HG02870 (cell line): ENCODE results near the gene PDXDC1.
"Not testable (repeated sequence)": the region's sequence is repeated elsewhere in the genome, so short reads cannot be mapped to it uniquely, and the experiment has no call there.

Experiments used
- ATAC-seq: cut with Tn5 transposase; IDR thresholded peaks from one replicate; pipeline ENCODE4 v1.9.1; 2021; ENCODE audit warnings: mild to moderate bottlenecking, moderate library complexity; ENCODE audit not compliant: unreplicated experiment

PDXDC1 gene

DNA sequence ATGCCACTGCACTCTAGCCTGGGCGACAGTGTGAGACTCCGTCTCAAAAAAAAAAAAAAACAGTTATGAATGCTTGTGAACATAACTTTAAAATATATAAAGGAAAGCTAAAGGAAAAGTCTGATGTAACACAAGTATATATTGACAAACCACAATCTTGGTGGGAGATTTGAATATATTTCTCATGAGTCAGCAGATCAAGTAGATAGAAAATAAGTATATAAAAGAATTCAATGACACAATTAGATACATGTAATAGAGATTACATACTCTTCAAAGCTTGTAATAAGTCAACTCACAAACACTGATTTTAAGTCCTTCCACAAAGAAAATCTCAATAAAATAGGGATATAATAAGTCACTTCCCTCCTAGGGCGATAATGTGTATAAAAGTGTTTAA lies 40.8 kb downstream of the PDXDC1 start:
- not testable (repeated sequence) for ATAC-seq

DNA sequence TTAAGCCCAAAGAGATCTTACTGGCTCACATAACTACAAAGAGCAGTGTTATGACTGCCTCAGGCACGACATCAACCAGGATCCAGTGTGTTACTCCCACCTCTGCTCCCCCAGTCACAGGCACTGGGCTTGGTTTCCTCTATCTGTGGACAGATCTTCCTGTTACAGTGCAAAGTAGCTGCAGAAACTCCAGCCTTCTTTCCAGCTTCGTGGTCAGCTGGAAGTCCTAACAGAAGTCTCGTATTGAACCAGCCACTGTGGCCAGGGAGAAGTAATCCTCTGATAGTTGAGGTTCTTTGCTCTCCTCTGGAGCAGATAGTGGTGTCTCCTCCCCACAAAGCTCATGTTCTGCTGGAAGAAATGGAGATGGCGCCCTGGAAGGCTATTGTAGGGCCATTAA lies 41.5 kb downstream of the PDXDC1 start:
- not testable (repeated sequence) for ATAC-seq

DNA sequence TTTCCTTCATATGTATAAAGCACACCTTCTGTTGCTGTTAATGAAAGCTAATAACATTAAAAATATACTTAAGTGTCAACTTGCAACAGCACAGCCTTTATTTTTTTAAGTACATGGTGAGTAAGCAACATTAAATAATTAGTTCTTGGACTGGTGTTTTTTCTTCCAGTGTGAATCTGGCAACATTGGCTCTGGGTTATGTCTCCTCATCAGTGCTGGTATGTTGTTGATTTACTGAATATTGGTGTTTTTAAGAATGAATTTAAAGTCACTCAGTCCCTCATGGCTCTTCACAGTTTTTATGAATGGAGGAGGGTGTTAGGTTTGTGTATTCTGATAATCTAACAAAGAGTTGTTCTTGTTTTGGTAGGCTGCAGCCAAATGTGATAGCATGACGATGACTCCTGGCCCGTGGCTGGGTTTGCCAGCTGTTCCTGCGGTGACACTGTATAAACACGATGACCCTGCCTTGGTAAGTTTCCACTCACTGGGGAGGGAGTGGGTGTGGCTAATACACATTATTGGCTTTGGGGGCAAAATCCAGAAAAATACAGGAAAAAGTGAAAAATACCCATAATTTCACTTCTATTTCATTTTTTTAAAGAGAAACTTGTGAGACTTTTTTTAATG lies 42.2 kb downstream of the PDXDC1 start:
- not testable (repeated sequence) for ATAC-seq

DNA sequence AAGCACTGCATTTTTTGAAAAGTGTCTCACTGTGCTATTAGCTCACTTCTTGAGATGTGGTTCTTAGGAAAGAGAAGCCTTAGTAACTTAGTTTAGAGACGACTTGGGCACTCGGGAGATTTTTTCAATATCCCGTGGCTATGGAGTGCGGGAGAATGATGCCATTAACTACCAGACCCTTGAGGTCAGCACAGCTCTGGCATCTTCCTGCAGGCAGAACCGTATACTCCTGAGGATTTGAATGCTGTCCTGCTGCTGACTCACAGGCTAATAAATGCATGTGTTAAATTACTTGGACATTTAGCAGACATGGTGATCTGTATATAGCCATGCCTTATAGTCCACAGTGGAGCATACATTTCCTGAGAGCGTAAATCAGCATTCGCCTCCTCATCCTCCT lies 46.6 kb downstream of the PDXDC1 start:
- not testable (repeated sequence) for ATAC-seq

DNA sequence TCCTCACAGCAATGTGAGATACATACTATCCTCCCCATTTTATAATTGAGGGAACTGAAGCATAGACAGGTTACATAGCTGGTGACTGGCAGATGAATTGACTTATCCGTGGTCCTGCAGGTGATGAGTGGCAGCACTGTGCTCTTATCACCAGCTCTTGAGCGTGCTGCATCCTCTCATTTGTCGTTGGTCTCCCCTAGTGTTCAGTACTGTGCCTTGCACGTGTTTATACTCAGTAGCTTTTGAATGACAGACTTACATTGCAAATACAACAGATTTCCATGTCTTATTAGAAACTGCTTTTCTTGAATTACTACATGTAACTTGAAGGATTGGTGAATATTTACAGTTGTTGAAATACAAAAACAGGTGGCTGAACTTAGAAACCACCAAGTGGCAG lies 47.4 kb downstream of the PDXDC1 start:
- ATAC-seq: peak; percentile 73

DNA sequence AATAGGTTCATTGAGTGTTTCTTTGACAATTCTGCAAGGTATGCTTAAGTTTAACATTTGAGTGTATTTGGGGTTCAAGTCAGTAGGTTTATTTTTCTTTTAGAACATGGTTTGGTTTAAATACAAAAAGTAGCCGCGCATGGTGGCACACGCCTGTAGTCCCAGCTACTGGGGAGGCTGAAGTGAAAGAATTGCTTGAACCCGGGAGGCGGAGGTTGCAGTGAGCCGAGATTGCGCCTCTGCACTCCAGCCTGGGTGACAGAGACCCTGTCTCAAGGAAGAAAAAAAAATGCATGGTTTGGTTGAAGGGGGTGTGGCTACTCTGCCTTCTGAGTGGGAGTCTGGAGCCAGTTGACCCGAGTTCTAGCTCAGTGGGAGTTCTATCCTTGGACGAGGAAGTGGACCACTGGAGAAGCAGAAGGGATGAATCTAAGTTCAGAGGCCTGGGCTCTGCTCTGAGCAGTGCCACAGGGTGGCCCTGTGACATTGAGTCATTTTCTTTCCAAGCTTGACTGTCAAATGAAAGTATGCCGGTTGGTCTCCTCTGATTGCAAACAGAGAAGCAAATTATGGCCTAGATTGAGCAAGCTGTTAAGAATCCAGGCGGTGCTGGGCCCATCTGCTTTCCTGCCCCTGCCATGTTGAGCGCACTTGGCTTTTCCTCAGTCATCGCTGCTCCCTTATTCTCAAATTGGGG lies 48.7 kb downstream of the PDXDC1 start:
- ATAC-seq: not testable (repeated sequence)

DNA sequence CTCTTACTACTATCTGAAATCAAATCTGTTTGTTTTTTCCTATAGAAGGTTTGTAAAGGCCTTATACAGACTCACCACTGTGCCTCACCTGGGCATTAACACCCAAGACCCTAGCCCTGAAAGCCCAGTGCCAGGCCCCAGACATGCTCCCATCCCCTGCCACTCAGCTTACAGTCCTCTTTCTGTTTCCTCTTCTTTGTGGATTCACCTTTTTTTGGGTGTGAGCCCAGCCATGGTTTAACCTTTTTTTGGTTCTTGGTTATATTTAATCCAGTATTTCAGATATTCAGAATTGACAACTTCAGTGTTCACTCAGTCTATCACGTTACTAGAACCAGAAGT lies 50.0 kb downstream of the PDXDC1 start:
- not testable (repeated sequence) for ATAC-seq

DNA sequence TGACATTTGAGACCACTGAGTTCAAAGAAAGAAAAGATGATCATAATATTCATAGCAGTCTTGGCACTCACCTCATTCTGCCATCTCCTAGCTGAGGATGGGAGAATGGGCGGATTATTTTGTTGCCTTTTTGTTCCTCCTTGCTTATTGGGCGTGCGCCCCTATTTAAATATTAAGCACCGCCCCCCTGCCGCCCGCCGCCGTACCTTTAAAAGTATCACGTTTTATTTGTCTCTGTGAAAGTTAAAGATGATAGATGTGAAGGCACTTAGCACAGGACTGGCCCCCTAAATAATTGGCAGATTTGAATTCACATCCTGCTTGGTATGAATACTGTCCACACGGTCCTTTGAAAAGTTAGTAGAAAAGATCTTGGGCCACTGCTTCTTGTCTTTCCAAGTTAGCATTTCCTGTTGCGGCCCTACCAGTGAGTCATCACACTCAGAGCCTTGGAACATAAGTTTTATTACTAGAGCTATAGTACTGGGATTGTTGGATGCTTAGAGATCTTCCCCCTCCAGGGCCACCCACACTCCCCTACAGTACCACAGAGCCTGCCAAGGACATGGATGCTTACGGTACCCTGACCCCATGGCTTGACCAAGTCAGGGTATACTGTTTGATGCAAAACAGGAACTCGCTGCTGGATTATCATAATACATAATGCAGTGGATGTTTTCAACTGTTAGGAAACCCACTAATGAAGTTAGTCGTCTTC lies 50.6 kb downstream of the PDXDC1 start:
- not testable (repeated sequence) for ATAC-seq

DNA sequence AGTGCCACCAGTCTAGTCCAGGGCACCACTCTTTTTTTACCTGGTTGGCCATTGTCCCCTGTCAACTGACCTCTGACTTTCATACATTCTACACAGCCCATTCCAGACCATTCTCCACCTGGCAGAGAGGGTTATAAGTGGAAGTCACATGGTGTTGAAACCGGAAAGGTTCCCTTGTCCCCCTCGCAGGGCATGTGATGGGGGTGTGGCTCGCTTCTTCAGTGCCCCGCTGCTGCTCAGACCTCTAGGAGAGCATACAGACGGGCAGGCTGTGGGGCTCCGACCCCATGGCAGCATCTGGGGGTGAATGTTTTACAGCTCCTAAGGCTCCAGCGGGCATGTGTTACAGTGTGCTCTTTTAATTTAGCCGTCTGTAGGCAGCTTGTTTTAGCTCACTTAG lies 52.2 kb downstream of the PDXDC1 start:
- not testable (repeated sequence) for ATAC-seq

DNA sequence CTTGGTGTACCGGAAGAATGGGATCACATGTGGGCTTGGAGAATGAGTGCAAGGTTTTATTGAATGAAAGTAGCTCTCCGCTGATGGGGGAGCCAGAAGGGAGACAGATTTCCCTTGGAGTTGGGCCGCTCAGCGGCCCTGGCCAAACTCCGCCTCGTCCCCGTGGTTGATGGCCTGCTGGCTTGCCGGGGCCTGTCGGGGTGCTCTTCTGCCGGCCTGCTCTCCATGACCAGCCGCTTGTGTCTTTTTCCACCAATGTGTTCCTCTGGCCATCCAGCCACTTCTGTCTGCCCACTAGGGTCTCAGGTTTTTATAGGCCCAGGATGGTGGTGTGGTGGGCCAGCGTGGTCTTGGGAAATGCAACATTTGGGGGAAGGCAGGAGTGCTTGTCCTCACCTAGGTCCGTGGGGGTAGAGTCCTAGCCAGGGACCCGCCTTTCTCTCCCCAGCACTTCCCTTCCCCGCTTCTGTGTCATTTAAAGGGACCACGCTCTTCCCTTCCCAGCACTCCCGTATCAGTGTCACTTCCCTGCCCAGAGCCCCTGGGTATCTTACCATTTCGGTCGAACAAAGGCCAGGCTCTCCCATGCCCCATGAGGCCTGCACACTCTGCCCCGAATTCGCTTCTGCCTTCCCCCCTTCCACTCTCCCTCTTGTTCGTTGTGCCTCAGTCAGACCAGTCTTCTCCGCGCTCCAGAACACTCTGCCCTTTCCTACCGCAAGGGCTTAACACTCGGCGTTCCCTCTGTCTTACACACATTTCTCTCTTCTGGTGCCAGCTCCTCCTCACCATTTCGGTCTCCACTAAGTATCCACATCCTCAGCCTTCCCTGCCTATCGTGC lies 52.9 kb downstream of the PDXDC1 start:
- not testable (repeated sequence) for ATAC-seq

DNA sequence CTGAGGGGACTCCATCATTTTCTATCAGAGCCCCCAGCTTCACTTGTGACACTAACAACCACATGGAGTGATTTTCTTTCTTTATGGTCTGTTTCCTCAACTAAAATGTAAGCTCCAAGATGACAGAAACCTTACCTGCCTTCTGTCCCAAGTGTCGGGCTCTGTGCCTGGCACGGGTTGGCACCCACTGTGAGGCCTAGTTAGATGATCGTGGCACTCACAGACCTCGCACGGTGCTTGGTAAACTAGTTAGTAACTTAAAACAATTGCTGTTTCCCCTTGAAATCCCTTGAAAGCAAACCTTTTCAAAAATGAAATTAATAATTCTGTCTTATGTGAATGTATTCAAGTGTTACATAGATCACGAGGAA lies 53.5 kb downstream of the PDXDC1 start:
- not testable (repeated sequence) for ATAC-seq

DNA sequence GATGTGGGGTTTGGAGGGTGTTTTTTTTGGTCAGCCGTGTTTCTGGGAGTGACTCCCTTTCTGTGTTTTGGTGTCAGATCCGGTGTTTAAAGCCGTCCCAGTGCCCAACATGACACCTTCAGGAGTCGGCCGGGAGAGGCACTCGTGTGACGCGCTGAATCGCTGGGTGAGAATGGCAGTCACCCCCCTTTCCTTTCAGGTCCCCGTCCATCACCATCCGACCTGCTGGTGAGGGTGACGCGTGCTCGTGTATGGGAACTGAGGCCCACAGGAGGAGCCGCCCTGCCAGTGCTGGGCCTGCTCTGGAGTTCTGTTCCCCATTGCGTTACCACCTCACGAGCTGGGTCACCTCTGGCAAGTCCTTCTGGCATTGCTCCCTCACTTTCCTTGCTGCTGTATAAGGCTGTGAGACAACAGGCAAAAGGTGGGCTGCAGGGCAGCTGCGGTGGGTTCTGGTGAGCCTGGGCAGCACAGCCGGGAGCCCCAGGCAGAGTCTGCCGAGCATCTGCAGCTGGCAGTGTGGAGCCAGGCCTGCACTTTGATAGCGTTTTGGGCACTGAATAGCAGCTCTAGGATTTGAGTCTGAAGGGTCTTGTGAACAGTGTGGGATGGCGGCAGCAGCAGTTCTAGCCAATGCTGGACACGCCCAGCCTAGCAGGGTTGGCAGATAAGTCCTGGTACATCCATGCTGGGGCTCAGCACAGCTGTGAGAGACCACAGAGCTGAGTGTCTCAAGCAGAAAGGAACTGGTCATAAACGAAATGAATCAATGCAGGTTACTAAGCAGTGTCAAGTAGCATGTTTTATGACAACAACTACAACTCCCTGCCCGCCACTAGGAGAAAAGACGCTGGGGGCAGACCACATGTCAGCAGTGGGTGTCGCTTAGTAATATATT lies 54.2 kb downstream of the PDXDC1 start:
- ATAC-seq: not testable (repeated sequence)

DNA sequence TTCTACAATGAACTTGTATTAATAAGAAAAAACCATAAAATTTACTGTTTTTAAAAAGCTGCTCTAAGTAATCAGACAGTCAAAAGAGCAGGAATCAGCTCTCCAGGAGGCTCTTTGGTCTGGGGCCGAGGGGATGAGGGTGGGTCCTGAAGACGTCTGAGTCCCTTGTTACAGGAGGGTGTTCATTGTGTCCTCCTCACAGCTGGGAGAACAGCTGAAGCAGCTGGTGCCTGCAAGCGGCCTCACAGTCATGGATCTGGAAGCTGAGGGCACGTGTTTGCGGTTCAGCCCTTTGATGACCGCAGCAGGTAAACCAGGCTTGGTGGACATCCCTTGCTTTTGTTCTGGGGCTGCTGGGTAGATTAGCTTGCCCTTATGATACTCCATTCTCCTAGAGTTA lies 54.9 kb downstream of the PDXDC1 start:
- not testable (repeated sequence) for ATAC-seq

DNA sequence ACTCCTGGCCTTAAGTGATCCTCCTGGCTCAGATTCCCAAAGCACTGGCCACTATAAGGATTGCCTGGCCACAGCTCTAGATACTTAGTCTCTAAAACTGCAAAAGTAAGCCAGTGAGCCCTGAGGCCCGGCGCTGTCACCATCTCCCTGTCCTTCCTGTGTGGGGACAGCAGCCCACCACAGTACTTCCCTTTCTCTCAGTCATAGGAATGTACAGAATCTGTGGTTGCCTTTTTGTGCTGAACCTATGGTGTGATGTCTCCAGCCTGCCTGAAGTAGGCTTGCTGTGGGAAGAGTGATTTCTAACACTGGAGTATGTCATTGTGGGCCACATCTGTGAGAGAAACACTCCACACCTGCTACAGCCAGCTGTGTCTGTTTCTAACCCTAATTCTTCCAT lies 56.4 kb downstream of the PDXDC1 start:
- no peak for ATAC-seq

DNA sequence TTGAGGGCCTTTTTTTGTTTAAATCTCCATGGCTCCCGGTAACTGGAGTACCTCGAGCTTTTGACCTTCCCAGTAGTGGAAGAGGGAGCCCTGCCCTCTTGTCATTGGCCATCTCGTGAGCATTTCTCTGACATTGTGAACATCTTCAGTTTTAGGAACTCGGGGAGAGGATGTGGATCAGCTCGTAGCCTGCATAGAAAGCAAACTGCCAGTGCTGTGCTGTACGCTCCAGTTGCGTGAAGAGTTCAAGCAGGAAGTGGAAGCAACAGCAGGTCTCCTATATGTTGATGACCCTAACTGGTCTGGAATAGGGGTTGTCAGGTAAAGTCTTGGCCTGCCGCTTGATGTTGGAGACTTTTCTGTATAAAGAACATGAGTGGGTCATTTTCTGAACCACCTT lies 56.8 kb downstream of the PDXDC1 start:
- no peak for ATAC-seq

DNA sequence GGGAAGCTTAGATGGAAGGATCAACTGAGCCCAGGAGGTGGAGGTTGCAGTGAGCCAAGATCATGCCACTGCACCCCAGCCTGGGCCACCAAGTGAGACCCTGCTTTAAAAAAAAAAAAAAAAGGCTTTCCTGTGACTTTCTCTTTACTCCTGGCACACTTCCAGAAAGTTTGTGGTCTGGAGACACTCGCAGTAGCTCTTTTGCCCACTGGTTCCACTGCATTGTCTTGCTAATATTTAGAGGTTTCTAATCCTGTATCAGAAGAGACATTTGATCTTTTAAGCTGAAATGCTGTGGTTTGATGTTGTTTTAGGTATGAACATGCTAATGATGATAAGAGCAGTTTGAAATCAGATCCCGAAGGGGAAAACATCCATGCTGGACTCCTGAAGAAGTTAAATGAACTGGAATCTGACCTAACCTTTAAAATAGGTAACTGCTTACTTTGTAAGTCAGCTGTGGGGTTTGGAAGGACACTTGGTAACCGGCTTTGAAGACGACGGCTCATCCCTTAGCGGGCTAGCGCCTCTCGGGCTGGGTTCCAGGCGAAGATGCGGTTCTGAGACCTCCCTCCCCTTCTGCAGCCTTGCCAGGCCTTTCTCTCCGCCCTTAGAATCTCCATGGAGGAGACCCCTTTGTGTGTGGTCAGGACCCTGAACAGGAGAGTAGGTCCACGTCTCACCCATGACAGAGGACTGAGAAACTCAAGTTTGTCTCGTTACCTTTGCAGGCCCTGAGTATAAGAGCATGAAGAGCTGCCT lies 57.9 kb downstream of the PDXDC1 start:
- no peak for ATAC-seq

DNA sequence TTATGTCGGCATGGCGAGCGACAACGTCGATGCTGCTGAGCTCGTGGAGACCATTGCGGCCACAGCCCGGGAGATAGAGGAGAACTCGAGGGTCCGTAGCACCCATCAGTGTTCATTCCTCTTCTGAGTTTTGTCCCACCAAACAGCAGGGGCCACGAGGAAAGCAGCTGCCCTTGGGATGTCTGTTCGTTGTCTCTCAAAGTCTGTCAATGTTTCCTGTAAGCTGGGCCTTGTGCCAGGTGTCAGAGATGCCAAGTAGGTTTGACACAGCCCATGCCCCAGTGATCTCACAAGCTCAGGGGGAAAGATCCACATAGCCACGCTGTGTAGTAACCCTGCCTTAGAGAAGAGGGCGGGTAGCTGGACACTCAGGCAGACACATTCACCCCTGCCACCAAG lies 58.5 kb downstream of the PDXDC1 start:
- ATAC-seq: no peak

DNA sequence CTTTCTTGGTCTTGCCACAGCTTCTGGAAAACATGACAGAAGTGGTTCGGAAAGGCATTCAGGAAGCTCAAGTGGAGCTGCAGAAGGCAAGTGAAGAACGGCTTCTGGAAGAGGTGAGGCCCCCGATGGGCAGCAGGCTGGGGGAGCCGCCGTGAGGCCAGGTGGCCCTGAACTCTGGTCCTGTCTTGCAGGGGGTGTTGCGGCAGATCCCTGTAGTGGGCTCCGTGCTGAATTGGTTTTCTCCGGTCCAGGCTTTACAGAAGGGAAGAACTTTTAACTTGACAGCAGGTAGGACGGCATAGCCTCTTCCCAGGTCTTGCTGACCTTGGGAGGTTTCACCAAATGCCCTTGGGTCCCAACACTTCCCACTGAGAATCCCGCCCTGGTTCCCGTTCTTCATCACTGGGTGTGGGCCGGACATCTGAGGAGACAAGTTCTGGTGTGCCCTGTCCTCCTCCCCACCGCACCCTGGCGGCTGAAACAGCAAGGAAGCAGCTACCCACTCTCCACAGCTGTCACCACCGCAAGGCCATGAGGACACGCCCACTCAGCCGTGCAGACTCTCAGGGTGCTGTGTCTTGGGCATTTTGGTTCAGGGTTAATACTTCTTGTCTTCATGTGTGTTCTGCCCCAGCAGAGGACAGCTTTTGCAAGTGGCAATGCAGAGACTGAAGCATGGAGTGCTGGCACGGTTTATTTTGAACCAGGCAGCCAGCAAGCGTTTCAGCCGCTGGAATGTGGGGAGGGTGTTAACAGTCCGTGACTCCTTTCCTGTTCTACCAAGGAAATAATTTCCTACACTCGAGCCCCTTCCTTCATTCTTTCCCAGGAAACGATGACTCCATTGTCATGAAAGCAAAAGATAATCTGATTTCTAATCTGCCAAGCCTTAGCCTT lies 59.7 kb downstream of the PDXDC1 start:
- ATAC-seq: no peak
